ENCODE results near the gene ROBO1. TPM values are rescaled to one million over a fixed set of nuclear protein-coding genes. Genes with fewer than 3 reads are reported as not detected.

Gene ROBO1
- total RNA-seq, 1 donor, result 34.2 TPM

DNA sequence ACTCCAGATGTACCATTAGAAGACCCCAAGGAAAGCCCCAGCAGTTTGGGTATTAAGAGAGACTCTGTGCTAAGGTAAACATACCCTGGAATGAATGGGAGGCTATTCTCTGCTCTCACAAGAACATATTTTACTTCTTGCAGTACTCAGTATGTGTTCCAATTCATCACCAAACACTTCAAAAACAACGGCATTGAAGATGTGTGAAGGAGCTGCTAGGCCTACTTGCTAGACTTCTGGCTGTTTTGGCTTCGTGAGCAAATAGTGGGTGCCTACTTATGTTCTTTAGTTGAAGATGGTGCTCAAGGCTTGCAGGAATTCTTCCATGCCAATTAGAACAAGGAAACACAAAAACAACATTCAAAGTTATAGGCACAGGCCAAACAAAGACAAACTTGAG, 514.5 kb downstream of the ROBO1 start:
- H3K4me3 ChIP-seq (ENCODE audit: low read depth, low read length), result no peak overlapping the region
- TF ChIP-seq, protein P1, sequence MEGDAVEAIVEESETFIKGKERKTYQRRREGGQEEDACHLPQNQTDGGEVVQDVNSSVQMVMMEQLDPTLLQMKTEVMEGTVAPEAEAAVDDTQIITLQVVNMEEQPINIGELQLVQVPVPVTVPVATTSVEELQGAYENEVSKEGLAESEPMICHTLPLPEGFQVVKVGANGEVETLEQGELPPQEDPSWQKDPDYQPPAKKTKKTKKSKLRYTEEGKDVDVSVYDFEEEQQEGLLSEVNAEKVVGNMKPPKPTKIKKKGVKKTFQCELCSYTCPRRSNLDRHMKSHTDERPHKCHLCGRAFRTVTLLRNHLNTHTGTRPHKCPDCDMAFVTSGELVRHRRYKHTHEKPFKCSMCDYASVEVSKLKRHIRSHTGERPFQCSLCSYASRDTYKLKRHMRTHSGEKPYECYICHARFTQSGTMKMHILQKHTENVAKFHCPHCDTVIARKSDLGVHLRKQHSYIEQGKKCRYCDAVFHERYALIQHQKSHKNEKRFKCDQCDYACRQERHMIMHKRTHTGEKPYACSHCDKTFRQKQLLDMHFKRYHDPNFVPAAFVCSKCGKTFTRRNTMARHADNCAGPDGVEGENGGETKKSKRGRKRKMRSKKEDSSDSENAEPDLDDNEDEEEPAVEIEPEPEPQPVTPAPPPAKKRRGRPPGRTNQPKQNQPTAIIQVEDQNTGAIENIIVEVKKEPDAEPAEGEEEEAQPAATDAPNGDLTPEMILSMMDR (IDR thresholded peaks at IDR 0.05; ENCODE audit: insufficient read depth, low read length), result no peak
- no peak for DNase-seq (ENCODE audit: low read depth)

DNA sequence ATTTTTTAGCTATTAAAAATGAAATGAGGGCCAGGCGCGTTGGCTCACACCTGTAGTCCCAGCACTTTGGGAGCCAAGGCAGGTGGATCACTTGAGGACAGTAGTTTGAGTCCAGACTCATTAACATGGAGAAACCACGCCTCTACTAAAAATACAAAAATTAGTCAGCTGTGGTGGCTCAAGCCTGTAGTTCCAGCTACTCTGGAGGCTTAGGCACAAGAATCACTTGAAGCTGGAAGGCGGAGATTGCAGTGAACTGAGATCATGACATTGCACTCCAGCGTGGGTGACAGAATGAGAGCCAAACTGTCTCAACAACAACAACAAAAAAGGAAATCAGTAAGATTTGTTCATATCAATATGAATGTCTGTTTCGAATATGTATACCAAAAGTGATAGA, 517.1 kb downstream of the ROBO1 start:
- TF ChIP-seq, protein P1 (IDR thresholded peaks at IDR 0.05; ENCODE audit: insufficient read depth, low read length), result no peak
- DNase-seq (ENCODE audit: low read depth), result no peak

DNA sequence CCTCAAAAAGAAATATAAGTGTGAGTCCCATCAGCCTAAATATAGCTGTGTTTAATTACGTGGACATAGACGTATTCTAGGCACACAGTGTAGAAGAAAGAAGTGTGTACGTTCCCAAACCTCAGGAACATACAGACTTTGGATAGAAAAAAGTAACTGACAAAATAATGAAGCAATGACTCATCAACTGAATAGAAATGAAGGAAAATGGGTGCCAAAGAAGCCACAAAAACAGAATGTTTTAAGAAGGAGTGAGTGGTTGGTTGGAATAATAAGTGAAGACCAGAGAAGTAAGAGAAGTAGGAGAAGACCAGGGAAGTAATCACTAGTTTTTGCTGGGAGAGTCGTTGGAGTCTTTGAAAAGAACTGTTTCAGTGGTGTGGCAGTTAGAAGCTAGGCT, 518.1 kb downstream of the ROBO1 start:
- H3K4me3 ChIP-seq (ENCODE audit: low read depth, low read length), result no peak overlapping the region
- DNase-seq (ENCODE audit: low read depth), result no peak
- TF ChIP-seq, protein P1 (IDR thresholded peaks at IDR 0.05; ENCODE audit: insufficient read depth, low read length), result no peak

More for the DNA sequence above, 517.1 kb downstream of the ROBO1 start:
- no peak overlapping the region for H3K4me3 ChIP-seq (ENCODE audit: low read depth, low read length)

DNA sequence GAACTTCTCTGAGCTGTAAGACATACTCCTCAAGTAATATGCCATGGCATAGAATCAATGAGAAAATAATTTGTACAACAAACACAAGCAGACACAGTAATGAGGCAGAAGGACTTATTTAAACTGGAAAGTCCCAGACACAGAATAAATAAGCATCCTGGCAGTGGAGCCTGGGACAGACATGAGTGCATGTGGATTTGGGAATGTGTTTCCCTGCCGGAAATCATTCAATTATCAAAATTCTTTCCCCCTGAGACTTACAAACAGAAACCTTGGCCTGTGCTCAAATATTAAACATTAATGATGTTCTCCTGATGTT, 520.1 kb downstream of the ROBO1 start:
- peak; percentile 16 for DNase-seq (ENCODE audit: low read depth)
- TF ChIP-seq, protein P1 (IDR thresholded peaks at IDR 0.05; ENCODE audit: insufficient read depth, low read length), result no peak
- no peak overlapping the region for H3K4me3 ChIP-seq (ENCODE audit: low read depth, low read length)

DNA sequence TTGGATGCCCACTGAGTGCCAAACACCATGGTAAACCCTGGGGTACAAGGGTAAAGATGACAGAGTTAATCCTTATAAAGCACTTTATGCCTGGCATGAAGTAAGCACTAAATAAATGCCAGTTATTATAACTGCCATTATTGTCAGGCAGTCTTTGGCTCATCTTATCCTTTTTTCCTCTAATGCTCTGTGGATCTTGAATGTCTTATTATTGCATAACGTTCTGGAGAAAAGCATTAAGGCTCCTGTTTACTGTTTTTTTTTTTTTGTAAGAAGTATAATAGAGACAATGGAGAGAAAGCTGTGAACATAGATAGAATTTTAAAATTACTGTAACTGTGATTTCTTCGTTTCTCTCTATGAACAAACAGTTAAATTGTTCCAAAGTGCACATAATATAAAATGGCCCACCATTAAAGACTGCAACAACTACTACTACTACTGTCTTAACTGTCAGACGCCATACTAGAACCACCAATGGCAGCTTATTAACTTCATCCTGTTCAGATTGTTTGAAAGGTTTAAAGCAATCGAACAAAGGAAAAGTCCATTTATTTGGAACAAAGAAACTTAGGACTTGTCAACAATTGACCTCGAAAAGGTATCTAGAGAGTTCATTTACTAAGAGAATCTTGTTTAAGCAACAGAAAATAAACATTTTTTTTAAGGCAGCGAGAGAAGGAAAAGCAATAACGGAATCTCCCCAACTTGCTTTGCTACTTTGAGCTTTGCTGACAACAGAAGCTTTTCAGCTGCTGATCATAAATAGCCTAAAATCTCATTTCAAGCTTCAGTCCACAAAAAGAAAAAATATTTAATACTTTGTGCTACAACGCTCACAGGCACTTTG, 520.7 kb downstream of the ROBO1 start:
- TF ChIP-seq, protein P1 (IDR thresholded peaks at IDR 0.05; ENCODE audit: insufficient read depth, low read length), result no peak
- no peak overlapping the region for H3K4me3 ChIP-seq (ENCODE audit: low read depth, low read length)
- no peak for DNase-seq (ENCODE audit: low read depth)

DNA sequence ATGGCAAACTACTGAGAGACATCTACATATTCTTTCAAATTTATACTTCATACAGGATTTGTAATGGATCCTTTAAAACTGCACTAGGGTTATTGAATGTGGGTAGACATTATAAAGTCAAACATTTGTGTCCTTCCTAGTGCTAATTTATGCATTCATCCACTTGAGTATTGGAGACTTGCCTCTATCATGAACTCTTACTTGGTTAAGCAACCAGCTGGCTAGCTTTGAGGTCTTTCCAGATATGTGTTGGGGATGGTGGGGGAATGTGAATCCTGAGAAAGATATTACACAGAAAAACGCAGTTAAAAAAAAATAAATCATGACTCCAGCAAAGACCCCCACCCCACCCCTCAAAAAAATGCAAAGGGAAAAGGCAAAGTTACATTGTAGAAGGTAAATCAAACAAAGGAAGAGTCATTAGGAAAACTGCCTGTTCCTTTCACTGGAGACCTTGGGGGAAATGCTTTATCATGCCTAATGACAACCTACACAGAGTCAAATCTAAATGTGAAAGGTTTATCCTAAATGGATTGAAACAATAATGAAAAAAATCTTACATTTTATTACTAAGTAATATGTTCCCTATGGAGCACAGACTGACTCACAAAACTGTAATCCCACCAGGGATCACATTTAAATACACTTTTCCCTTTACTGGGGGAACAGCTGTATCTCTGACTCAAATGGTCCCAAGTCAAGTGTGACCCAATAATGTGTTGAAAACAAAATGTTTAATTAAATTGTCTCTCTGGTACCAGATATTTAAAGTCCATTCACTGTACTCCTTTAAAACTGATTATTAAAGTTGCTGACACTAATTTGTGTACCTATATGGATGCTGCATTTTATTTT, 522.3 kb downstream of the ROBO1 start:
- DNase-seq (ENCODE audit: low read depth), result no peak
- TF ChIP-seq, protein P1 (IDR thresholded peaks at IDR 0.05; ENCODE audit: insufficient read depth, low read length), result no peak
- no peak overlapping the region for H3K4me3 ChIP-seq (ENCODE audit: low read depth, low read length)
